Trophoblast cell (in vitro differentiated cells and primary cell): ENCODE results near the gene SUN2.

Source experiments
- DNase-seq, 2 donors: peaks; one replicate each; pipeline ENCODE4 v3.0.0-alpha.2; 2016
- H2AFZ ChIP-seq: 2 replicates; pipeline ENCODE4 v1.6.1; 2013; ENCODE audit warnings: low read length, moderate library complexity, mild to moderate bottlenecking; ENCODE audit not compliant: insufficient read depth, poor library complexity
- H2AK5ac ChIP-seq: 2 replicates; pipeline ENCODE4 v1.6.1; 2013; ENCODE audit warnings: mild to moderate bottlenecking, low read length
- H2BK120ac ChIP-seq: 2 replicates; pipeline ENCODE4 v1.6.1; 2013; ENCODE audit warnings: low read length, mild to moderate bottlenecking, moderate library complexity; ENCODE audit not compliant: insufficient read depth, poor library complexity
- H2BK12ac ChIP-seq: 2 replicates; pipeline ENCODE4 v1.6.1; 2013; ENCODE audit warnings: mild to moderate bottlenecking, low read length, moderate library complexity
- H2BK5ac ChIP-seq: 2 replicates; pipeline ENCODE4 v1.6.1; 2013; ENCODE audit warnings: low read length, low read depth, moderate library complexity, mild to moderate bottlenecking; ENCODE audit not compliant: poor library complexity
- H3K14ac ChIP-seq: 2 replicates; pipeline ENCODE4 v1.6.1; 2013; ENCODE audit warnings: mild to moderate bottlenecking, low read length
- H3K18ac ChIP-seq: 2 replicates; pipeline ENCODE4 v1.6.1; 2013; ENCODE audit warnings: mild to moderate bottlenecking, low read length
- H3K23ac ChIP-seq: 2 replicates; pipeline ENCODE4 v1.6.1; 2013; ENCODE audit warnings: low read length
- H3K27ac ChIP-seq: 2 replicates; pipeline ENCODE4 v1.5.1; 2013; ENCODE audit warnings: low read depth, mild to moderate bottlenecking, inconsistent platforms, low read length, moderate library complexity
- H3K27me3 ChIP-seq: 2 replicates; pipeline ENCODE4 v1.6.1; 2013; ENCODE audit warnings: inconsistent platforms, mild to moderate bottlenecking, low read length, moderate library complexity; ENCODE audit not compliant: insufficient read depth
- H3K36me3 ChIP-seq, 2 experiments: 1 replicate in 1 of 2; 2 replicates in 1 of 2; pipeline ENCODE4 v1.6.1; 2013; ENCODE audit warnings: low read length in 2 of 2, mild to moderate bottlenecking in 2 of 2, moderate library complexity in 1 of 2; ENCODE audit not compliant: insufficient read depth in 2 of 2, control insufficient read depth in 1 of 2
- H3K4ac ChIP-seq: 2 replicates; pipeline ENCODE4 v1.6.1; 2013; ENCODE audit warnings: low read depth, mild to moderate bottlenecking, low read length, moderate library complexity
- H3K4me1 ChIP-seq, 2 experiments: 1 replicate in 1 of 2; 2 replicates in 1 of 2; pipeline ENCODE4 v1.6.1; 2013; ENCODE audit warnings: low read length in 2 of 2, mild to moderate bottlenecking in 2 of 2, moderate library complexity in 1 of 2; ENCODE audit not compliant: insufficient read depth in 2 of 2, control insufficient read depth in 1 of 2
- H3K4me2 ChIP-seq: 2 replicates; pipeline ENCODE4 v1.6.1; 2013; ENCODE audit warnings: inconsistent platforms, mild to moderate bottlenecking, low read length, moderate library complexity
- H3K4me3 ChIP-seq: 2 replicates; pipeline ENCODE4 v1.5.1; 2013; ENCODE audit warnings: mild to moderate bottlenecking, low read depth, low read length, inconsistent platforms
- H3K79me1 ChIP-seq: one replicate; pipeline ENCODE4 v1.6.1; 2013; ENCODE audit warnings: low read length
- H3K79me2 ChIP-seq: 2 replicates; pipeline ENCODE4 v1.6.1; 2013; ENCODE audit warnings: low read length, mild to moderate bottlenecking; ENCODE audit not compliant: control insufficient read depth, insufficient read depth, poor library complexity
- H3K9ac ChIP-seq: 2 replicates; pipeline ENCODE4 v1.6.1; 2013; ENCODE audit warnings: mild to moderate bottlenecking, low read length
- H3K9me3 ChIP-seq: 2 replicates; pipeline ENCODE4 v1.6.1; 2013; ENCODE audit warnings: low read depth, mild to moderate bottlenecking, control low read depth, inconsistent platforms, low read length; ENCODE audit not compliant: insufficient read depth
- H4K12ac ChIP-seq: 2 replicates; pipeline ENCODE4 v1.6.1; 2013; ENCODE audit warnings: low read depth, mild to moderate bottlenecking, low read length, moderate library complexity
- H4K8ac ChIP-seq: 2 replicates; pipeline ENCODE4 v1.6.1; 2013; ENCODE audit warnings: low read depth, mild to moderate bottlenecking, low read length, moderate library complexity
- H4K91ac ChIP-seq: one replicate; pipeline ENCODE4 v1.6.1; 2013; ENCODE audit warnings: low read depth, mild to moderate bottlenecking, low read length, moderate library complexity
- WGBS: extraction: QIAGEN DNeasy Blood & Tissue Kit; methylation state at CpG from one replicate; pipeline ENCODE4 v1.1.7; 2013; ENCODE audit warnings: missing lambda C conversion rate; ENCODE audit not compliant: insufficient read length, insufficient coverage; ENCODE audit errors: extremely low coverage; 5-methylcytosine and 5-hydroxymethylcytosine counted together

SUN2 gene

GRCh38 chr22:38777087-38777671, 21.4 kb upstream of the SUN2 start:
- Histone ChIP-seq H2BK12ac (no peak overlapping the region), H2AK5ac (no peak overlapping the region), H4K8ac (no peak overlapping the region), H3K4me2 (no peak overlapping the region), H3K9me3 (no peaks in the 10 kb centered on the region), H4K91ac (no peak overlapping the region), H2BK5ac (no peak overlapping the region), H3K27me3 (no peaks in the 10 kb centered on the region), H3K14ac (no peak overlapping the region), H3K79me1 (no peaks in the 10 kb centered on the region), H3K4me1 (no peaks in the 10 kb centered on the region), H3K23ac (no peak overlapping the region), H3K18ac (no peak overlapping the region), H3K27ac (no peak overlapping the region), H3K79me2 (no peaks in the 10 kb centered on the region), H2BK120ac (no peak overlapping the region), H3K4ac (no peak overlapping the region), H3K4me3 (no peak overlapping the region), H3K36me3 (peaks cover 0 to 13% of the 10 kb centered on the region in 2 experiments), H3K9ac (no peak overlapping the region), H4K12ac (no peak overlapping the region), H2AFZ (no peak overlapping the region)
- no CpG with 5 or more reads among the region's 27 CpGs for WGBS
- no peak for DNase-seq

GRCh38 chr22:38776086-38776485, 20.3 kb upstream of the SUN2 start:
- no peak overlapping the region for H3K18ac ChIP-seq
- no peaks in the 10 kb centered on the region for H3K9me3 ChIP-seq
- no peak overlapping the region for H2BK120ac ChIP-seq
- H3K4me2 ChIP-seq, result no peak overlapping the region
- H3K79me1 ChIP-seq, result no peaks in the 10 kb centered on the region
- no peaks in the 10 kb centered on the region for H3K27me3 ChIP-seq
- H4K8ac ChIP-seq, result no peak overlapping the region
- H3K14ac ChIP-seq, result no peak overlapping the region
- H3K4ac ChIP-seq, result no peak overlapping the region
- no peaks in the 10 kb centered on the region for H3K4me1 ChIP-seq
- no peak for DNase-seq
- no peak overlapping the region for H2AFZ ChIP-seq
- H3K23ac ChIP-seq, result no peak overlapping the region
- WGBS, result no CpG with 5 or more reads among the region's 6 CpGs
- no peak overlapping the region for H3K9ac ChIP-seq
- H4K91ac ChIP-seq, result no peak overlapping the region
- H2BK5ac ChIP-seq, result no peak overlapping the region
- no peak overlapping the region for H2AK5ac ChIP-seq
- H4K12ac ChIP-seq, result no peak overlapping the region
- no peaks in the 10 kb centered on the region for H3K79me2 ChIP-seq
- no peak overlapping the region for H3K27ac ChIP-seq
- H3K36me3 ChIP-seq, result peaks cover 0 to 13% of the 10 kb centered on the region in 2 experiments
- no peak overlapping the region for H2BK12ac ChIP-seq
- H3K4me3 ChIP-seq, result no peak overlapping the region

- H3K18ac ChIP-seq, result no peak overlapping the region
- no peak overlapping the region for H3K4me3 ChIP-seq
- H3K23ac ChIP-seq, result no peak overlapping the region
- no peak overlapping the region for H3K14ac ChIP-seq
- H3K4ac ChIP-seq, result no peak overlapping the region
- no peak overlapping the region for H4K12ac ChIP-seq
- no peak overlapping the region for H2BK5ac ChIP-seq
- H2BK120ac ChIP-seq, result no peak overlapping the region
- WGBS, result no CpG with 5 or more reads among the region's 13 CpGs
- H3K27me3 ChIP-seq, result no peaks in the 10 kb centered on the region
- no peak overlapping the region for H3K9ac ChIP-seq
- no peaks in the 10 kb centered on the region for H3K79me1 ChIP-seq
- no peak overlapping the region for H3K27ac ChIP-seq
- H3K4me1 ChIP-seq, result no peaks in the 10 kb centered on the region
- H3K9me3 ChIP-seq, result no peaks in the 10 kb centered on the region
- no peak for DNase-seq
- no peak overlapping the region for H3K4me2 ChIP-seq
- H2BK12ac ChIP-seq, result no peak overlapping the region
- H2AK5ac ChIP-seq, result no peak overlapping the region
- no peak overlapping the region for H2AFZ ChIP-seq
- H4K8ac ChIP-seq, result no peak overlapping the region
- peaks cover 0 to 11% of the 10 kb centered on the region in 2 experiments for H3K36me3 ChIP-seq
- H4K91ac ChIP-seq, result no peak overlapping the region
- H3K79me2 ChIP-seq, result no peaks in the 10 kb centered on the region
Observed at GRCh38 chr22:38775656-38776055, 19.9 kb upstream of the SUN2 start.

GRCh38 chr22:38774496-38775166, 18.8 kb upstream of the SUN2 start:
- no peak overlapping the region for H4K12ac ChIP-seq
- H3K4me3 ChIP-seq, result no peak overlapping the region
- no peak overlapping the region for H3K4me2 ChIP-seq
- no peak overlapping the region for H2AFZ ChIP-seq
- no peak overlapping the region for H2BK5ac ChIP-seq
- H4K91ac ChIP-seq, result no peak overlapping the region
- no peak overlapping the region for H4K8ac ChIP-seq
- no peak overlapping the region for H3K4ac ChIP-seq
- no peak overlapping the region for H3K9ac ChIP-seq
- H3K4me1 ChIP-seq, result no peaks in the 10 kb centered on the region
- no peak overlapping the region for H3K23ac ChIP-seq
- DNase-seq, result no peak
- H3K27ac ChIP-seq, result no peak overlapping the region
- no peaks in the 10 kb centered on the region for H3K79me2 ChIP-seq
- H3K9me3 ChIP-seq, result no peaks in the 10 kb centered on the region
- no peak overlapping the region for H2BK120ac ChIP-seq
- no peak overlapping the region for H2BK12ac ChIP-seq
- no peaks in the 10 kb centered on the region for H3K27me3 ChIP-seq
- no peak overlapping the region for H3K14ac ChIP-seq
- H3K36me3 ChIP-seq, result peaks cover 0 to 4% of the 10 kb centered on the region in 2 experiments
- no peaks in the 10 kb centered on the region for H3K79me1 ChIP-seq
- H3K18ac ChIP-seq, result no peak overlapping the region
- no CpG with 5 or more reads among the region's 11 CpGs for WGBS
- H2AK5ac ChIP-seq, result no peak overlapping the region
